HEK293T (cell line): ENCODE data around the gene MED22.

Experiments
- BHLHE40 ChIP-seq: fragments of 450-650 bp; IDR thresholded peaks from 2 replicates; pipeline ENCODE4 v1.6.1; 2016; ENCODE audit warnings: mild to moderate bottlenecking, moderate library complexity, borderline replicate concordance
- ELF4 ChIP-seq: fragments of 450-650 bp; IDR thresholded peaks from 2 replicates; pipeline ENCODE4 v1.6.1; 2017; ENCODE audit warnings: antibody characterized with exemption
- FOXA1 ChIP-seq: fragments of 450-650 bp; IDR thresholded peaks from 2 replicates; pipeline ENCODE4 v1.6.1; 2016; ENCODE audit warnings: mild to moderate bottlenecking
- FOXM1 ChIP-seq: fragments of 450-650 bp; IDR thresholded peaks from 2 replicates; pipeline ENCODE4 v1.6.1; 2017; ENCODE audit warnings: mild to moderate bottlenecking, borderline replicate concordance
- L3MBTL2 ChIP-seq: fragments of 450-650 bp; conservative IDR thresholded peaks from 2 replicates; pipeline ENCODE4 v1.6.1; 2016; ENCODE audit warnings: mild to moderate bottlenecking
- LEF1 ChIP-seq: fragments of 450-650 bp; IDR thresholded peaks from 2 replicates; pipeline ENCODE4 v1.6.1; 2017; ENCODE audit warnings: mild to moderate bottlenecking, borderline replicate concordance
- NFRKB ChIP-seq: fragments of 450-650 bp; IDR thresholded peaks from 2 replicates; pipeline ENCODE4 v1.6.1; 2016; ENCODE audit warnings: mild to moderate bottlenecking, moderate library complexity
- PKNOX1 ChIP-seq: fragments of 450-650 bp; IDR thresholded peaks from 2 replicates; pipeline ENCODE4 v1.6.1; 2016
- SP1 ChIP-seq: fragments of 450-650 bp; IDR thresholded peaks from 2 replicates; pipeline ENCODE4 v1.6.1; 2017
- SUZ12 ChIP-seq: fragments of 450-650 bp; IDR thresholded peaks from 2 replicates; pipeline ENCODE4 v1.6.1; 2016; ENCODE audit warnings: mild to moderate bottlenecking
- TARDBP ChIP-seq: fragments of 450-650 bp; IDR thresholded peaks from 2 replicates; pipeline ENCODE4 v1.6.1; 2016

- TF ChIP-seq NFRKB (no peak), SUZ12 (no peak), FOXA1 (no peak), SP1 (no peak), BHLHE40 (no peak), FOXM1 (no peak), PKNOX1 (no peak), ELF4 (no peak), L3MBTL2 (no peak), LEF1 (no peak), TARDBP (no peak)
Measured at GRCh38 chr9:133340256-133340655, 7.7 kb downstream of the MED22 start.
